ENCODE data around the gene RNF126.

RNF126 gene

DNA sequence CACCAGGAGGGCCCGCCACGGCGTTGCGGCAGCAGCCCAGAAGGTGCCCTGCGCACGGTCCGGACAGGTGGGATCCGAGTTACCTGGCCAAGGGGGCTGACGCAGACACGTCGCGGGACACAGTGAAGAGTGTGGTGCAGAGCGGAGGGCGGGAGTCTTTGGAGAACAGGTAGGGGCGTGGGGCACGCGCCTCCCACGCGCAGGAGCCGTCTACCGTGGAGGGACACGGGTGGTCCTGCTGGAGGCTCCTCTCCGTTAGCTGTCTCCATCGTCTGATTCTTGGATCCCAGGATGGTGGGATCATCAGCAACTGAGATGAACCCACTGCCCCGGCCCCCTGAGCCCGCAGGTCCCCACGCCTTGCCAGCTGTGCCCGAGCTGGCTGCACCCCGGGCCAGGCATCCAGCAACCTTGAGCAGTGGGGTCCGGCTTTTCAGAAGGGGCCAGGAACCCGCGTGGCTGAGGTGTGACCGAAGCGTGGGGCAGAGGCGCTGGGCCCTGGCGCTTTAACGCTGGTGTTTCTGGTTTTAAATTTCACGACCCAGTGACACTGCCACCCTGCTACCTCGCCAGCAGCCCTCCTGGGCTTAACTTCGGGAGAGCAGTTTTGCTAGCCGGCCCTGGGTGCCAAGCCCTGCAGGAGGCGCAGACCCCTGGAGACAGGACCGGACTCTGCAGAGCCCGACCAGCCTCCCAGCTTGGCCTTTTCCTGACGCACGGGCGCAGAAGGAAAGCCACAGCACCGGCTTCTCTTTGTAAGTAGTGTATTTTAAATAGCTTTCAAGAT is 16.0 kb downstream of the RNF126 start:
- H3K4me3 ChIP-seq (ENCODE audit: low read depth, low read length) = no peak overlapping the region
- TF ChIP-seq, protein P1, sequence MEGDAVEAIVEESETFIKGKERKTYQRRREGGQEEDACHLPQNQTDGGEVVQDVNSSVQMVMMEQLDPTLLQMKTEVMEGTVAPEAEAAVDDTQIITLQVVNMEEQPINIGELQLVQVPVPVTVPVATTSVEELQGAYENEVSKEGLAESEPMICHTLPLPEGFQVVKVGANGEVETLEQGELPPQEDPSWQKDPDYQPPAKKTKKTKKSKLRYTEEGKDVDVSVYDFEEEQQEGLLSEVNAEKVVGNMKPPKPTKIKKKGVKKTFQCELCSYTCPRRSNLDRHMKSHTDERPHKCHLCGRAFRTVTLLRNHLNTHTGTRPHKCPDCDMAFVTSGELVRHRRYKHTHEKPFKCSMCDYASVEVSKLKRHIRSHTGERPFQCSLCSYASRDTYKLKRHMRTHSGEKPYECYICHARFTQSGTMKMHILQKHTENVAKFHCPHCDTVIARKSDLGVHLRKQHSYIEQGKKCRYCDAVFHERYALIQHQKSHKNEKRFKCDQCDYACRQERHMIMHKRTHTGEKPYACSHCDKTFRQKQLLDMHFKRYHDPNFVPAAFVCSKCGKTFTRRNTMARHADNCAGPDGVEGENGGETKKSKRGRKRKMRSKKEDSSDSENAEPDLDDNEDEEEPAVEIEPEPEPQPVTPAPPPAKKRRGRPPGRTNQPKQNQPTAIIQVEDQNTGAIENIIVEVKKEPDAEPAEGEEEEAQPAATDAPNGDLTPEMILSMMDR (IDR thresholded peaks at IDR 0.05; ENCODE audit: control insufficient read depth, extremely low read depth, insufficient read depth) = no peak
- DNase-seq (ENCODE audit: low read depth) = no peak

DNA sequence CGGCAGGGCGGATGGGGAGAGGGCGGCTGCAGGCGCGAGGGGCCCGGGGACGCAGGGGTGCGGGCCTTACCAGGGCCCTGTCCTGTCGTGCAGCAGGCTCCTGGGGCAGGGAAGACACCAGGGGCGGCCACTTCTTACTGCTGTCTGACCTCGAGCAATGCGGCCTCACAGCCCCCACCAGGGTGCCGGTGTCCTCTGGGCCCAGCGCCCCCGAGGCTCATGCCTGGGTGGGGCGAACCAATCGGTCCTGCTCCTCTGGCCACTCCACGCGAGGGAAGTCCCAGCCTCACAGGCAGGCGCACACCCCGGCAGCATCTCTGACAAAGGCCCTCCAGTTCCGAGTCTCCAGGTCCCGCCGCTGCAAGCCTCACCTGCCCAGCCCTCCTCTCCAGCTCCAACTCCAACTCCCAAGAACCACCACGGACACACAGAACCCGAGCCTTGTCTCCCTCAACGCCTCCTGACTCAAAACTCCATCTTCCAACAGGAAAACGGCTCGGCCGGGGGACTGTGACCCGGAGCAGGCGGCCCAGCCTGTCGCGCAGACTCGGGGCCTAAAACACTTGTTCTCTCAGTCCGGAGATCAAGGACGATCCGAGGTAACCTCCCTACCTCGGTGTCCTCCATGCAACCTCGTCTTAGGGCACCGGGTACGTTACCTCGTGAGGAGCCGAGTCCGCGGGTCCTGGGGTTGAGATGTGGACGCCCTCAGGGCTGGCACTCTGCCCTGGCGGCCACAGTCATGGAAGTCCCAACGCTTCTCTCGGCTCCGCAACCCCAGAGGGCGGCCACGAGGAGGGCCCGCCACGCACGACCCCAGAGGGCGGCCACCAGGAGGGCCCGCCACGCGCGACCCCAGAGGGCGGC is 16.9 kb downstream of the RNF126 start:
- no peak for DNase-seq (ENCODE audit: low read depth)
- TF ChIP-seq, protein P1 (IDR thresholded peaks at IDR 0.05; ENCODE audit: control insufficient read depth, extremely low read depth, insufficient read depth) = no peak
- H3K4me3 ChIP-seq (ENCODE audit: low read depth, low read length) = no peak overlapping the region

- H3K4me3 ChIP-seq (ENCODE audit: low read depth, low read length) = no peak overlapping the region
- DNase-seq (ENCODE audit: low read depth) = no peak
- TF ChIP-seq, protein P1 (IDR thresholded peaks at IDR 0.05; ENCODE audit: control insufficient read depth, extremely low read depth, insufficient read depth) = no peak
These were observed 18.2 kb downstream of the RNF126 start for GRCh38 chr19:644789-645188.

GRCh38 chr19:644363-644762 is 18.7 kb downstream of the RNF126 start:
- H3K4me3 ChIP-seq (ENCODE audit: low read depth, low read length) = no peak overlapping the region
- TF ChIP-seq, protein P1 (IDR thresholded peaks at IDR 0.05; ENCODE audit: control insufficient read depth, extremely low read depth, insufficient read depth) = no peak
- DNase-seq (ENCODE audit: low read depth) = no peak

DNA sequence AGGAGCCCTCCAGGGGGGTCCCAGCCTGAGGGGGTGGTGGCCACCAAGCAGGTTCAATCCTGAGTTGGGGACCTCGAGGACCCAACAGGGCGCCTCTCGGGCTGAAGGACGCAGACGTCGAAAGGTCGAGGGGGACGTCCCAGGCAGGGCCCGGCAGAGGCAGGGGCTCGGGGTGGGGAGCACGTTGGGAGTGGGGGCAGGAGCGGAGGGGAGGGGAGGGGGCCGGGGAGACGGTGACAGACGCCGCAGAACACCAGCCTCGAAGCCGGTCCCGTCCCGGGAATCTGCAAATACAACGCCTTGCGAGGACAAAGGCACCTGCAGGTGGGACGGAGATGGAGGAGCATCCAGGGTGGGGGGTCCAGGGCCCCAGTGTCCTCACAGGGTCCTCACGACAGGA is 19.3 kb downstream of the RNF126 start:
- TF ChIP-seq, protein P1 (IDR thresholded peaks at IDR 0.05; ENCODE audit: control insufficient read depth, extremely low read depth, insufficient read depth) = no peak
- DNase-seq (ENCODE audit: low read depth) = no peak
- no peak overlapping the region for H3K4me3 ChIP-seq (ENCODE audit: low read depth, low read length)

DNA sequence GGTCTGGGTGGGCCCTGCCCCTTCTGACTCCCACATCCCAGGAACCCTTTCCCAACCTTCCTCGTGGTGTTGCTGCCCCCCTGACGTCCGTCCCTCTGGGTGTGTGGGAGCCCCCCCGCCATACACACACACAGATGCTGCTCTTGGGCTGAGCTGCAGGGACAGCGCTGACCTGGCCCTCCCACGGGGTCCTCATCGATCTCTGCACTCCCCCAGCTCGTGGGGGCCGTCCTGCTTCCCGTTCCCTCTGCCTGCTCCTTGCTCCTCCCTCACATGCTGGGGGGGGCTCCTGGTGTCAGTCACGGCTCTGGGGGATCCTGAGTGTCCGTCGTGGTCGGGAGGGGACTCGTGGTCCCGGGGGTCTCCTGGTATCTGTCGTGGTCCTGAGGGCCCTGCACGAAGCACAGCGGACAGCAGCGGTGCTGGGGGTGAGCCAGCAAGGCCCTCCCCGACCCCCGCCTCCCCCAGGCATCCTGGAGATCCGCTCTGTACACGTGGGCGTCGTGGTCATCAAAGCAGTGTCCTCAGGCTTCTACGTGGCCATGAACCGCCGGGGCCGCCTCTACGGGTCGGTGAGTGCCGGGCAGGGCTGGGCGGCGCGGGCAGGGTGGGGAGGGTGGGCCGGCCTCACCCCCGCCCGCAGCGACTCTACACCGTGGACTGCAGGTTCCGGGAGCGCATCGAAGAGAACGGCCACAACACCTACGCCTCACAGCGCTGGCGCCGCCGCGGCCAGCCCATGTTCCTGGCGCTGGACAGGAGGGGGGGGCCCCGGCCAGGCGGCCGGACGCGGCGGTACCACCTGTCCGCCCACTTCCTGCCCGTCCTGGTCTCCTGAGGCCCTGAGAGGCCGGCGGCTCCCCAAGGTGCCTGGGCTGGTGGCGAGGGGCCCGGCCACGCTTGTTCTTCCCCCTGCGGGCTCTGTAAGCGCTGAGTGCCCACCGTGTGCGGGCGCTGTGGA is 20.0 kb downstream of the RNF126 start:
- DNase-seq (ENCODE audit: low read depth) = no peak
- TF ChIP-seq, protein P1 (IDR thresholded peaks at IDR 0.05; ENCODE audit: control insufficient read depth, extremely low read depth, insufficient read depth) = no peak
- H3K4me3 ChIP-seq (ENCODE audit: low read depth, low read length) = no peak overlapping the region

All from LNCaP clone FGC (cell line).